ENCODE results near the gene PHLDA3.

- TF ChIP-seq EP300 (conservative IDR thresholded peaks at IDR 0.05; ENCODE audit: poor library complexity, severe bottlenecking), result peak; percentile 30
- TF ChIP-seq, protein P1, sequence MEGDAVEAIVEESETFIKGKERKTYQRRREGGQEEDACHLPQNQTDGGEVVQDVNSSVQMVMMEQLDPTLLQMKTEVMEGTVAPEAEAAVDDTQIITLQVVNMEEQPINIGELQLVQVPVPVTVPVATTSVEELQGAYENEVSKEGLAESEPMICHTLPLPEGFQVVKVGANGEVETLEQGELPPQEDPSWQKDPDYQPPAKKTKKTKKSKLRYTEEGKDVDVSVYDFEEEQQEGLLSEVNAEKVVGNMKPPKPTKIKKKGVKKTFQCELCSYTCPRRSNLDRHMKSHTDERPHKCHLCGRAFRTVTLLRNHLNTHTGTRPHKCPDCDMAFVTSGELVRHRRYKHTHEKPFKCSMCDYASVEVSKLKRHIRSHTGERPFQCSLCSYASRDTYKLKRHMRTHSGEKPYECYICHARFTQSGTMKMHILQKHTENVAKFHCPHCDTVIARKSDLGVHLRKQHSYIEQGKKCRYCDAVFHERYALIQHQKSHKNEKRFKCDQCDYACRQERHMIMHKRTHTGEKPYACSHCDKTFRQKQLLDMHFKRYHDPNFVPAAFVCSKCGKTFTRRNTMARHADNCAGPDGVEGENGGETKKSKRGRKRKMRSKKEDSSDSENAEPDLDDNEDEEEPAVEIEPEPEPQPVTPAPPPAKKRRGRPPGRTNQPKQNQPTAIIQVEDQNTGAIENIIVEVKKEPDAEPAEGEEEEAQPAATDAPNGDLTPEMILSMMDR (IDR thresholded peaks at IDR 0.05; ENCODE audit: poor library complexity, severe bottlenecking), result peak; percentile 51
- TF ChIP-seq EZH2 (IDR thresholded peaks at IDR 0.05; ENCODE audit: borderline replicate concordance, insufficient read depth, low read length, poor library complexity, severe bottlenecking), result no peak
These were observed at the start of gene PHLDA3 for GRCh38 chr1:201468844-201469644.
